HG03442 (cell line): Measurements from ENCODE around the gene SRPK2.
A peak's percentile ranks its signal among the peaks of the same experiment; 100 is the strongest.

ENCODE experiments used
- ATAC-seq: cut with Tn5 transposase; IDR thresholded peaks from one replicate; pipeline ENCODE4 v1.9.1; 2021; ENCODE audit warnings: mild to moderate bottlenecking, moderate library complexity; ENCODE audit not compliant: unreplicated experiment

Gene SRPK2

DNA sequence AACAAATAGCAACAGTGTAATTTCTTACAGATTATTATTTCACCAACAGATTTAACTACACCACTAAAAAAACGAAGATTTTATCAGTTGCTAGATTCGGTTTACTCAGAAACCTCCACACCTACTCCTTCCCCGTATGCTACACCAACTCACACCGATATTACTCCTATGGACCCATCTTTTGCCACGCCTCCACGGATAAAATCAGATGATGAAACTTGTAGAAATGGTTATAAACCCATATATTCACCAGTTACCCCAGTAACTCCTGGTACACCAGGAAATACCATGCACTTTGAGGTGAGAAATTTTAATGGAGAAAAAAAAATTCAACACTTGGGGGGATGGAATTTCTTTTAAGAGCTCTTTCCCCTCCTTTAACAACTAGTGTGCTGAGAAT lies 282.2 kb downstream of the SRPK2 start:
- ATAC-seq: no peak

DNA sequence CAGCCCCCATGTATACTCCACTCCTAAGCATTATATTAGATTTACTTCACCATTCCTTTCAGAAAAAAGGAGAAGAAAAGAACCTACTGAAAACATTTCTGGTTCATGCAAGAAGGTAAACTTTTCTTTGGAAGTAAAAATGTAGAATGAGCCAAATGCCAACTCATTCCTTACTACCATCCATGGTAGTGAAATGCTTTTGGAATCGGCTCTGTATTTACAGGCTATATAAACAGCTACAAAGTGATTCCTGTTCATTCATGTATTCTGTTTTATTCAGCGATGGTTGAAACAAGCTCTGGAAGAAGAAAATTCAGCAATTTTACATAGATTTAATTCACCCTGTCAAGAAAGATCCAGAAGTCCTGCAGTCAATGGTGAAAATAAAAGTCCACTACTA lies 283.1 kb downstream of the SRPK2 start:
- ATAC-seq: no peak

DNA sequence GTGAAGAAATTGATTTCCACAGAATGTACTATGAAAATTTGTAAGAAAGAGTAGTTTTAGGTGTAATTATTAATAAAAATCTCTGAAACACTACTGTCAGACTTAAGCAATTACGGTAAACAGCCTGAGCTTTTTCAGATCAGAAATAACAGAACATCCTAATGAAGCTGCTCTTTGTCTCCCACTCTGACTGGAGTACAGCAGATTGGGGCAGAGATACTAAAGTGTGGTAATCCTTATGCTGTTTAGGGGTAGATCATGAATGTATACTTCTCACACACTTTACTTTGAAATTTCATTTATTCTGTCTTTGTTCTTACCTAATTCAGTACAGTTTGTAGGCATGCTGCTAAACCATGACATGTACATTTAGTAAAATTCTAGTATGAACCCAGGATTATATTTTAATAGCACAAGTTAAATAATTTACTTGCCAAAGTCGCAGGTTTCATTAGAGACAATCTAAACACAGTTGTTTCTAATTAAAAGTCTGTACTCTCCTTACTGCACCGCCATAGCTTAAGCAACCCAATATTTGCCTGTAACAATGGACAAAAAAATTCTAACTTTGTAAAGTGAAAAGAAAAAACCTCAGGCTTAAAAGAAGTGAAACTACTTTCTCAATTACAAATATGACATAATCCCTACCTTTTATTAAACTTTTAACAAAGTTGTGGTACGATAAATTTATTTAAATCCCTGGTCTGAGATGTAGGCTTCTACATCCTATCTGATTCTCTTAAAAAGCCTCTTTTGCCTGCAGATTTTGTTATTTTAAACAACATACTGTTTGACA lies 286.0 kb downstream of the SRPK2 start:
- ATAC-seq: no peak

DNA sequence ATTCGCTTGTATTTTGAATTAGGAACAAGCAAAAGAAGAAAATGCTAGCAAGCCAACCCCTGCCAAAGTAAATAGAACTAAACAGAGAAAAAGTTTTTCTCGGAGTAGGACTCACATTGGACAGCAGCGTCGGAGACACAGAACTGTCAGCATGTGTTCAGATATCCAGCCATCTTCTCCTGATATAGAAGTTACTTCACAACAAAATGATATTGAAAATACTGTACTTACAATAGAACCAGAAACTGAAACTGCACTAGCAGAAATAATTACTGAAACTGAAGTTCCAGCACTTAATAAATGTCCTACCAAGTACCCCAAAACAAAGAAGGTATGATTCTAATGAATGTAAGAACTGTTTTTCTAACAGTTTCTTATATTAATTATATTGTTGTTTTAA lies 286.9 kb downstream of the SRPK2 start:
- no peak for ATAC-seq

DNA sequence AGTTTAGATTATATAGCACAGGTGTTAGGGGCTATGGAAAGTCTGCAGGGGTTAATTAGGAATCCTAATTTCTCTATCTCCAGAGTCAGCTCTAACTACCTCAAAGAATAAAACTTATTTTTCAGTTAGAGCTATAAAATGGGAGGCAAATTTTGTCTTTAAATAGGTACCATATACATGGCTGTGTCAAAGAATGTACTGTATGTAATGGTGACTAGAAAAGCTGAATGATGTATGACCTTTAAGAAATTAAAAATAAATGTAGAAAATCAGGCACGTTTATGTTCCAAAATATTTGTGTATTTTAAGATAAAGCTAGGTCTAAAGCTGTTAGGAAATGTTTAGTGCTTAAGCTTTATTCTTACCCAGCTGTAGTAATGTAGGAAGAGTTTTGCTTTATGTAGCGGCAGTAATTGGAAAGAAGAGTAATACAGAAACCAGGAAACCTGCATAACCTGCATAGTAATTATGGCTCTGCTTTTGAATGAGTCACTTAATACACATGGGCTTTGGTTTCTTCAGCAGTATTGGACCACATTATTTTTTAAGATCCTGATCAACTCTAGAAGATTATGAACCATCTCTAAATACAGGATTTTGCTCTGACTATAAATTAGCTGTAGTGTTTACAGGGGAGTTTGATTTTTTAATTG lies 289.7 kb downstream of the SRPK2 start:
- peak; percentile 78 for ATAC-seq

DNA sequence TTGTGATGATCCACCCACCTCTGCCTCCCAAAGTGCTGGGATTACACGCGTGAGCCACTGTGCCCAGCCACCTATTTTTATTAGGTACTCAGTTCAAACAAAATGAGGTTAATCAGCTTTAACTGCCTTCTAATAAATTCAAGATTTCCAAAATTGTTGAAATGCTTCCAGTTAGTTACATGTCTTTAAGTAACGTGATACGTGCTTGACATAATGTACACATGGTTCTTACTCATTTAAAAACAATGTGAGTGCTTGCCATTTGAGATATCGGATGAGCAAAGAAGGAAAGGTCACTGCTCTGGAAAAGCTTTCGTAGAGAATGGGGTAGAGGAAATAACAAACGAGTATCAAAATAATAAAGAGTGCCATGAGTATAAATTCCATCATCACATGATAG lies 291.1 kb downstream of the SRPK2 start:
- ATAC-seq: no peak

DNA sequence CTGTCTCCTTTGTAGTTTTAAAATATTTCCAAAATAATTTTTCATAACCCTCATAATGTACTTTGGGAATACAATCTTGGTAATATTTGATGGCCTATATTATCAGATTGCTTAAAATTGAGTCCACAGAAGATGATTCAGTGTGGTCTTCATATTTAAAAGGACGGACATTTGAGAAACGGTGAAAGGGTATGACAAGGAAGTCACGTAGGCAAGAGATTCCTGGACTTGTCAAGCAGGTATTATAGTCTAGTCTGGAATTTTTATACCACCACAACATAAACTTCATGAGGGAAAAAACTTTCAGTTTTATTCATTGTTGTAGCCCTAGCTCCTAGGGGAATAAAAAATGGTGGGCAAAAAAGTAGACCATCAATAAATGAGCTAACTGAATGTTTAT lies 292.4 kb downstream of the SRPK2 start:
- ATAC-seq: no peak

DNA sequence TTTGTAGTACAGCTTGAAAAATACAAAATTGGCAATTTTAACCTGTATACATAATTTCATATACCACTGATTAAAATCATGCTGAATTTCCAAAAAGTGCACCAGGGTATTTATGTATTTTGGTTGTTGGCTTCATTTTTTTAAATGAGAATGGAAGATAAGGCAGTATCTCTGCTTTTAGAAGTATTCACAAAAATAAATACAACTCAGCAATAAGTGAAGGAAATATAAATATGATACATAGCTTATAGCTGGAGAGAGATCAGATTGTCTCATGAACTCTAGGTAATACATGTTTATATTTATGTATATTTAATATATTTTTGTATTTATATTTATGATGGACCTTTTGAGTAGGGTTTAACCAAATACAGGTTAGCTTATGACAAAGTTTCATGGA lies 293.8 kb downstream of the SRPK2 start:
- ATAC-seq: no peak

DNA sequence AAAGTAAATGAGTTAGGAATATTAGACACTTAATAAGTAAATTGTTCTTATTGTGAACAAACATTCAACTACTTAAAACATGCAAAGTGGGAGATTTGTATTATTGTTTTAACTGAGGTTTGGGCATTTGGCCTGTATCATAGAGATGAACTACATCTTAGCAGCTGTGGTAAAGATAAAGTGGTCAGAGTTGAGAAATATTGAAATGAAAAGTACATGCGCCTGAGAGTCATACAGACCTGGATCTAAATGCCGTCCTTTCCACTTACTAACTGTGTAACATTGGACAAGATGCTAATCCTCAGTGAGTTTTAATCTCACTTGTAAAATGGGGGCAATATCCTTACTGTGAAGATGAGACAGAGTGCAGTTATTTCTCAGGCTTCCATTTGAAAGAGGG lies 300.3 kb downstream of the SRPK2 start:
- ATAC-seq: no peak

DNA sequence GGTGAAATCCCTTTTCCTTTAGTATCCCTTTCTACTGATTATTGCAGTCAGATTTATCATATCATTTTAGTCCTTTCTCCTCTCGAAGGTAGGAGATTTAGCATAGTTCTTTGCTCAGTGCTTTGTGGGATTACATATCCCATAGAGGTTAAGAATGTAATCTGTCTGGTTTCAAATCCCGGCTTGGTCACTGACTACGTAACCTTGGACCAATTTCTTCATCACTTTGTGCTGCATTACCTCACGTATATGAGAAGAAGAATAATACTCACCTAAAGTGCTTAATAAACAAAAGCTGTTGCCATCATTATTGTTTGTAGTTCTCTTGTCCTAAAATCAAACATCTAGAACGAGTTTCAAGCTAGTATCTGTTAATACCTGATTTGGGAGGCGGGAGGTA lies 300.7 kb downstream of the SRPK2 start:
- no peak for ATAC-seq

DNA sequence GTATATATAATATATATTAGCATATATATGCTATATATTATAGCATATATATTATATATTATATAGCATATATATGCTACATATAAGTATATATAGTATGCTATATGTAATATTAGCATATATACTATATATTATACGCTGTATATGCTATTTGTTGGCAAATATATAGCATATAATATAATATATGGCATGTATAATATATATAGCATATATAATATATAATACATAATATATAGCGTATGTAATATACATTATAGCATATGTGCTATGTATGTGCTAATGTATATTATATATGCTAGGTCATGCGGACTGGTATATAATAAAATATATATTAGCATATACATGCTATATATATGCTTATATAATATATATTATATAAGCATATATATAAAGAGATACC lies 301.9 kb downstream of the SRPK2 start:
- ATAC-seq: no peak

DNA sequence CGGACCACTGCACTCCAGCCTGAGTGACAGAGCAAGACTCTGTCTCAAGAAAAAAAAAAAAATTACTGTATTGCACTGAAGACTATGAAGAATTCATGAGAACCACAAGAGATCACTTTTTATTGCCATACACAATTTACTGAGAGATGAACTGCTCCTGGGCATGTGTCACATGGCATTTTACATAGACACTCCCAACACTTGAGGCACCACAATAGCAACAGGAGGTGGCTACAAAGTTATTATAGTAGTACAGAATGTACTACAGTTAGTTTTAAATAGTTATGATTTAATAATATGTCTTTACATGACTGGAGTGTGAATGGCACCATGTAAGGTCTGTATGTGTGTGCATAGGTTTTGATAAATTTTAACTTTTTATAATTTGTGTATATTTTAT lies 304.1 kb downstream of the SRPK2 start:
- ATAC-seq: no peak

DNA sequence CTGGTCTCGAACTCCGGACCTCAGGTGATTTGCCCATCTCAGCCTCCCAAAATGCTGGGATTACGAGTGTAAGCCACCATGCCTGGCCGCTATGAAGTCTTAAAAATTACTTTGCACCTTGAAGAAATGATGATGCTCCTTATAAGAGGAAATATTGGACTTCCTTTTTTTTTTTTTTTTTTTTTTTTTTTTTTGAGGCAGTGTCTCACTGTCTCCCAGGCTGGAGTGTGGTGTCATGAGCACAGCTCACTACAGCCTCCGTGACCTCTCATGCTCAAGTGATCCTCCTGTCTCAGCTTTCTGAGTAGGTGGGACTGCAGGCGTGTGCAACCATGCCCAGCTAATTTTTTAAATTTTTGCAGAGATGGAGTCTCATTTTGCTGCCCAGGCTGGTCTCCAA lies 309.4 kb downstream of the SRPK2 start:
- no peak for ATAC-seq

DNA sequence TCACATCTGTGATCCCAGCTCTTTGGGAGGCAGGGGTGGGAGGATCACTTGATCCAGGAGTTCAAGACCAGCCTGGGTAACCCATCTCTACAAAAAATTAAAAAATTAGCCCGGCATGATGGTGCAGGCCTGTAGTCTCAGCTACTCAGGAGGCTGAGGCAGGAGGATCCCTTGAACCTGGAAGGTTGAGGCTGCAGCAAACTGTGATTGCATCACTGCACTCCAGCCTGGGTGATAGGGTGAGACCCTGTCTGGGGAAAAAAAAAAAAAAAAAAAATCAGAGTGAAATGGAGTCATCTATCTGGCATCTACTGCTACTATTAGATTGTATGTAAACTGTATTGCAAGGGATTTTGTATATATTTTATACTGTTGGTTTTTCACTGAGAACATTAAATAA lies 315.6 kb downstream of the SRPK2 start:
- ATAC-seq: no peak

DNA sequence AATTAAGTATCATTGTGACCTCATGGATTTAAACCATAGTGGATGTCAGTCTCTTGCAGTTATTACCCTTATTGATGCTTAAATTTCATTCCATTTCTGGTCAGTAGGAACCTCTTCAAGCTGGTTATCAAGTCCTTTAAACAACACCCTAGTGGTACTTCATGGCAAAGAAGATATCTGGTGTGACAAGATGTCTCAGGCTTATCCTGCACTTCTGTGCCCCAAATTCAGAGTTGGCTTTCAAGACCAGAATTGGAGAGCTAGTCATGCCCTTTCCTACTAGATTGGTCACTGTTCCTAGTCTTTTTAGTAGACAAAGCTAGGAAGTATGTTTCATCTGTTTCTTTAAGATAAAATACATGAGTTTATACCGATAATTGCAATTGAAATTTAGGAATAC lies 319.8 kb downstream of the SRPK2 start:
- no peak for ATAC-seq

DNA sequence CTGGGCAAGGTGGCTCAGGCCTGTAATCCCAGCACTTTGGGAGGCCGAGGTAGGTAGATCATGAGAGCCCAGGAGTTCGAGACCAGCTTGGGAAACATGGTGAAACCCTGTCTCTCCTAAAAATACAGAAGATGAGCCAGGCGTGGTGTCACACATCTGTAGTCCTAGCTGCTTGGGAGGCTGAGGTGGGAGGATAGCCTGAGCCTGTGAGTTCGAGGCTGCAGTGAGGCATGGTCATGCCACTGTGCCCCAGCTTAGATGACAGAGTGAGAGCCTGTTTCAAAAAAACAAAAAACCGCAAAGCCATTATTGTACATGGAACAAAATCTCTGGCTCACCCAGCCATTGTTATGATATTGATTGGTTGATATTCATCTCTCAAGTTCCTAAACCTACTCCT lies 321.0 kb downstream of the SRPK2 start:
- ATAC-seq: no peak
